ENCODE data around the gene L3MBTL4. TPM values are rescaled to one million over a fixed set of nuclear protein-coding genes. Genes with fewer than 3 reads are reported as not detected.
A peak's percentile ranks its signal among the peaks of the same experiment; 100 is the strongest.

L3MBTL4 gene
- total and polyA plus RNA-seq, 10 of the 15 experiments (the other 5 are each of a cell fraction or from before 2014, with no cell fraction given) = 1.3 to 8.7 (median 3.8) TPM

DNA sequence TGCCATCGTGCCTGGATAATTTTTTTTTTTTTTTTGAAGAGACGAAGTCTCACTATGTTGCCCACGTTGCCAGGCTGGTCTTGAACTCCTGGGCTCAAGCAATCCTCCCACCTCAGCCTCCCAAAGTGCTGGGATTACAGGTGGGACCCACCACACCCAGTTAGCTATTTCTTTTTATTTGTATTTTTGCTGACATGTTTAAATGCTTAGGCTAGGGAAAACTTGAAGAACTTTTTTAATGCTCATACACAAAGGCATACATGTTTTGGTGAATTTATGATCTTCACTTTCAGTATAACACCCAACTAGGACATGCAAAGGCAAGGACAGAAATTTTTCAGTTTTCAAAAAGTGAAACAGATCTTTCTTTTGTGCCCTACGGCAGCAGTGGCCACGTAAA lies 9.9 kb downstream of the L3MBTL4 start:
- Histone ChIP-seq H3K9ac (ENCODE audit: control insufficient read depth, insufficient read depth, low read length) (no peak overlapping the region), H2AFZ (ENCODE audit: control insufficient read depth, low read depth, low read length) (no peak overlapping the region), H3K79me2 (ENCODE audit: control insufficient read depth, insufficient read depth, low read length) (no peaks in the 10 kb centered on the region; the same call in none of the 2 replicates), H3K9me3 (replicated peaks; ENCODE audit: control insufficient read depth, insufficient read depth, low read length) (no peaks in the 10 kb centered on the region), H4K20me1 (ENCODE audit: control insufficient read depth, insufficient read depth) (no peaks in the 10 kb centered on the region), H3K4me2 (ENCODE audit: control insufficient read depth, insufficient read depth) (peak overlapping the region; percentile 35; the same call in 1 of the 2 replicates), H3K27me3 (replicated peaks in 1 of 2; ENCODE audit: control insufficient read depth in 2 of 2, insufficient read depth in 2 of 2, low read length in 1 of 2) (no peaks in the 10 kb centered on the region), H3K4me3 (no peak overlapping the region), H3K27ac (ENCODE audit: control insufficient read depth, insufficient read depth) (no peak overlapping the region), H3K36me3 (ENCODE audit: control insufficient read depth in 2 of 2, insufficient read depth in 2 of 2, low read length in 1 of 2) (no peaks in the 10 kb centered on the region), H3K4me1 (ENCODE audit: control insufficient read depth, insufficient read depth, low read length) (peaks cover 10% of the 10 kb centered on the region; the same call in 1 of the 2 replicates)
- DNase-seq (ENCODE audit: low read depth, low spot score) (no peak), FAIRE-seq (no peak), ATAC-seq (no peak)
- in situ Hi-C loops (cut with MboI) = no loop called here
- WGBS (ENCODE audit: insufficient coverage, insufficient replicate concordance, low lambda C conversion rate, missing lambda C conversion rate) = 62% methylated on average over 4 of the region's 5 CpGs
- SMC1A ChIA-PET (ENCODE audit: uncharacterized antibody, unreplicated experiment) = interaction anchor here (1.1 kb wide), 3 partner anchors 8 to 12 kb away, joined by 3 to 5 read pairs (median 3); no protein-coding TSS in a partner anchor
- no peak for TF ChIP-seq BCL11A (IDR thresholded peaks at IDR 0.05; ENCODE audit: low read depth, low read length)
- TF ChIP-seq, protein P1, sequence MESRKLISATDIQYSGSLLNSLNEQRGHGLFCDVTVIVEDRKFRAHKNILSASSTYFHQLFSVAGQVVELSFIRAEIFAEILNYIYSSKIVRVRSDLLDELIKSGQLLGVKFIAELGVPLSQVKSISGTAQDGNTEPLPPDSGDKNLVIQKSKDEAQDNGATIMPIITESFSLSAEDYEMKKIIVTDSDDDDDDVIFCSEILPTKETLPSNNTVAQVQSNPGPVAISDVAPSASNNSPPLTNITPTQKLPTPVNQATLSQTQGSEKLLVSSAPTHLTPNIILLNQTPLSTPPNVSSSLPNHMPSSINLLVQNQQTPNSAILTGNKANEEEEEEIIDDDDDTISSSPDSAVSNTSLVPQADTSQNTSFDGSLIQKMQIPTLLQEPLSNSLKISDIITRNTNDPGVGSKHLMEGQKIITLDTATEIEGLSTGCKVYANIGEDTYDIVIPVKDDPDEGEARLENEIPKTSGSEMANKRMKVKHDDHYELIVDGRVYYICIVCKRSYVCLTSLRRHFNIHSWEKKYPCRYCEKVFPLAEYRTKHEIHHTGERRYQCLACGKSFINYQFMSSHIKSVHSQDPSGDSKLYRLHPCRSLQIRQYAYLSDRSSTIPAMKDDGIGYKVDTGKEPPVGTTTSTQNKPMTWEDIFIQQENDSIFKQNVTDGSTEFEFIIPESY (IDR thresholded peaks at IDR 0.05) = no peak
- BruUV-seq (replicated peaks) = no TSS peak
- CTCF ChIA-PET = no interaction called here
- POLR2A ChIA-PET = no interaction called here
- intact Hi-C loops (cut with micrococcal nuclease; ENCODE audit: unreplicated experiment) = no loop called here
- RAD21 ChIA-PET (ENCODE audit: unreplicated experiment) = no interaction called here

DNA sequence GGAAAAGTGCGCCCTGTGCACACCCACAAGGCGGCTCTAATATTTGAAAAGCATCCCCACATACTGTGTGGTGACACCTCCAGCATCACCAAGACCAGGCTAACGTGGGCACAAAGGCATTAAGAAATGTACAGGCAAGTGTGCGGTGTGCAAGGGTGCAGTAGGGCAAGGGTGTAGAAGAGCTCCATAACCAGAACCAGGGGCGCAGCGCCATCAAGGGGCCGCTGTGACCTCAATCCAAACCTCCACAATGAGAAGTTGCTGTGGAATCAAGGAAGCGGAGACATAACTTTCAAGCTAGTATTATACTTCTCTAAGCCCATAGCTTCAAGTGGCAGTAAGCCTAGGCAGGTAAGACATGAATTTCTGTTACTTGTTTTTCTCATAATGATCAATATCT lies 13.0 kb downstream of the L3MBTL4 start:
- DNase-seq (ENCODE audit: low read depth, low spot score) = no peak
- FAIRE-seq = no peak
- ChIA-PET SMC1A (ENCODE audit: uncharacterized antibody, unreplicated experiment) (interaction anchor here (0.6 to 1.5 kb wide), 6 partner anchors 25 to 529 kb away, joined by 3 to 6 read pairs (median 4); no protein-coding TSS in a partner anchor), POLR2A (no interaction called here), CTCF (interaction anchor here (0.6 to 1.1 kb wide), 4 partner anchors 13 to 535 kb away, joined by 3 to 4 read pairs (median 3); partner anchors contain the start of gene L3MBTL4), RAD21 (ENCODE audit: unreplicated experiment) (interaction anchor here (1.0 kb wide), 1 partner anchor 13 kb away, joined by 3 read pairs; the partner anchor contains the start of gene L3MBTL4)
- BruUV-seq (replicated peaks) = no TSS peak
- Histone ChIP-seq H3K79me2 (ENCODE audit: control insufficient read depth, insufficient read depth, low read length) (no peaks in the 10 kb centered on the region; the same call in 1 of the 2 replicates), H3K9ac (ENCODE audit: control insufficient read depth, insufficient read depth, low read length) (no peak overlapping the region), H3K4me1 (ENCODE audit: control insufficient read depth, insufficient read depth, low read length) (peaks cover 9% of the 10 kb centered on the region; the same call in 1 of the 2 replicates), H2AFZ (ENCODE audit: control insufficient read depth, low read depth, low read length) (no peak overlapping the region), H3K9me3 (replicated peaks; ENCODE audit: control insufficient read depth, insufficient read depth, low read length) (no peaks in the 10 kb centered on the region), H4K20me1 (ENCODE audit: control insufficient read depth, insufficient read depth) (no peaks in the 10 kb centered on the region), H3K27ac (ENCODE audit: control insufficient read depth, insufficient read depth) (no peak overlapping the region), H3K4me3 (no peak overlapping the region), H3K27me3 (replicated peaks in 1 of 2; ENCODE audit: control insufficient read depth in 2 of 2, insufficient read depth in 2 of 2, low read length in 1 of 2) (no peaks in the 10 kb centered on the region), H3K4me2 (ENCODE audit: control insufficient read depth, insufficient read depth) (no peak overlapping the region), H3K36me3 (ENCODE audit: control insufficient read depth in 2 of 2, insufficient read depth in 2 of 2, low read length in 1 of 2) (no peaks in the 10 kb centered on the region)
- peak; percentile 38 for ATAC-seq
- in situ Hi-C loops (cut with MboI) = no loop called here
- intact Hi-C loops (cut with micrococcal nuclease; ENCODE audit: unreplicated experiment) = no loop called here
- WGBS (ENCODE audit: insufficient coverage, insufficient replicate concordance, low lambda C conversion rate, missing lambda C conversion rate) = 96% methylated on average over 8 of the region's 8 CpGs
- TF ChIP-seq SMC3 (IDR thresholded peaks at IDR 0.05; ENCODE audit: borderline replicate concordance, low read length) (peak; percentile 20; the same call in 1 of the 2 replicates), RFX5 (IDR thresholded peaks at IDR 0.05; ENCODE audit: low read depth, low read length) (no peak), RAD21 (IDR thresholded peaks at IDR 0.05; ENCODE audit: insufficient read depth, low read depth, low read length) (peak; percentile 54), YY1 (IDR thresholded peaks at IDR 0.05; ENCODE audit: low read depth, low read length) (no peak), NFIC (IDR thresholded peaks at IDR 0.05; ENCODE audit: low read depth, low read length) (no peak)
- TF ChIP-seq, protein P2, sequence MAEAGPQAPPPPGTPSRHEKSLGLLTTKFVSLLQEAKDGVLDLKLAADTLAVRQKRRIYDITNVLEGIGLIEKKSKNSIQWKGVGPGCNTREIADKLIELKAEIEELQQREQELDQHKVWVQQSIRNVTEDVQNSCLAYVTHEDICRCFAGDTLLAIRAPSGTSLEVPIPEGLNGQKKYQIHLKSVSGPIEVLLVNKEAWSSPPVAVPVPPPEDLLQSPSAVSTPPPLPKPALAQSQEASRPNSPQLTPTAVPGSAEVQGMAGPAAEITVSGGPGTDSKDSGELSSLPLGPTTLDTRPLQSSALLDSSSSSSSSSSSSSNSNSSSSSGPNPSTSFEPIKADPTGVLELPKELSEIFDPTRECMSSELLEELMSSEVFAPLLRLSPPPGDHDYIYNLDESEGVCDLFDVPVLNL (IDR thresholded peaks at IDR 0.05; ENCODE audit: low read depth, low read length) = no peak
- TF ChIP-seq, protein P3, sequence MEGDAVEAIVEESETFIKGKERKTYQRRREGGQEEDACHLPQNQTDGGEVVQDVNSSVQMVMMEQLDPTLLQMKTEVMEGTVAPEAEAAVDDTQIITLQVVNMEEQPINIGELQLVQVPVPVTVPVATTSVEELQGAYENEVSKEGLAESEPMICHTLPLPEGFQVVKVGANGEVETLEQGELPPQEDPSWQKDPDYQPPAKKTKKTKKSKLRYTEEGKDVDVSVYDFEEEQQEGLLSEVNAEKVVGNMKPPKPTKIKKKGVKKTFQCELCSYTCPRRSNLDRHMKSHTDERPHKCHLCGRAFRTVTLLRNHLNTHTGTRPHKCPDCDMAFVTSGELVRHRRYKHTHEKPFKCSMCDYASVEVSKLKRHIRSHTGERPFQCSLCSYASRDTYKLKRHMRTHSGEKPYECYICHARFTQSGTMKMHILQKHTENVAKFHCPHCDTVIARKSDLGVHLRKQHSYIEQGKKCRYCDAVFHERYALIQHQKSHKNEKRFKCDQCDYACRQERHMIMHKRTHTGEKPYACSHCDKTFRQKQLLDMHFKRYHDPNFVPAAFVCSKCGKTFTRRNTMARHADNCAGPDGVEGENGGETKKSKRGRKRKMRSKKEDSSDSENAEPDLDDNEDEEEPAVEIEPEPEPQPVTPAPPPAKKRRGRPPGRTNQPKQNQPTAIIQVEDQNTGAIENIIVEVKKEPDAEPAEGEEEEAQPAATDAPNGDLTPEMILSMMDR (IDR thresholded peaks at IDR 0.05 in 2 of 3, conservative IDR thresholded peaks at IDR 0.05 in 1 of 3; ENCODE audit: control insufficient read depth in 2 of 3, extremely low read depth in 1 of 3, insufficient read depth in 1 of 3, low read depth in 3 of 3, low read length in 3 of 3) = peak in 2 of 3 experiments; percentile 20 to 32; a peak in 1 of 6 replicates
